ENCODE measurements around the gene ZNF774. TPM values are rescaled to one million over a fixed set of nuclear protein-coding genes. Genes with fewer than 3 reads are reported as not detected.
A peak's percentile ranks its signal among the peaks of the same experiment; 100 is the strongest.
"Not testable (repeated sequence)": the region's sequence is repeated elsewhere in the genome, so short reads cannot be mapped to it uniquely, and the experiment has no call there.

Gene ZNF774
- total RNA-seq, 4 donors from 2014 or later = 0.36 to 1.8 (median 1.1) TPM

DNA sequence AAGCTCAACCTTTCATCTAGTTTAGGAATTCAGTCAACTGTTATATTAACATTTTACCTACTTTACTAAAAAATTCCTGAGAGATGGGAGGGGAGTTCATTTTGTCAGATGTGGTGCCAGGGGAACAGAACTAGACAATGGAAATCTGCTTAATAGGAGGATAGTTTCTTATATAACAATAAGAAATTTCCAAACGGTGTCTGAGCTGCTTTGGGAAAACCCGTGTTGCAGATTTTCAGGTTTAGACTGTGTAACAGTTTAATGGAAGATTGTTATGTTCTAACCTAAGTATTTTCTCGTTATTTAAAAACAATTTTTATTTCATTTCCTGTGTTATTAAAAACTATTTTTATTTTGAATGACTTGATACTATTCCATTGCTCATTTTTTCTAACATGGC, 55.3 kb downstream of the ZNF774 start:
- ATAC-seq (ENCODE audit: low FRiP score) (no peak), DNase-seq (ENCODE audit: low spot score) (no peak)
- TF ChIP-seq, protein P1, sequence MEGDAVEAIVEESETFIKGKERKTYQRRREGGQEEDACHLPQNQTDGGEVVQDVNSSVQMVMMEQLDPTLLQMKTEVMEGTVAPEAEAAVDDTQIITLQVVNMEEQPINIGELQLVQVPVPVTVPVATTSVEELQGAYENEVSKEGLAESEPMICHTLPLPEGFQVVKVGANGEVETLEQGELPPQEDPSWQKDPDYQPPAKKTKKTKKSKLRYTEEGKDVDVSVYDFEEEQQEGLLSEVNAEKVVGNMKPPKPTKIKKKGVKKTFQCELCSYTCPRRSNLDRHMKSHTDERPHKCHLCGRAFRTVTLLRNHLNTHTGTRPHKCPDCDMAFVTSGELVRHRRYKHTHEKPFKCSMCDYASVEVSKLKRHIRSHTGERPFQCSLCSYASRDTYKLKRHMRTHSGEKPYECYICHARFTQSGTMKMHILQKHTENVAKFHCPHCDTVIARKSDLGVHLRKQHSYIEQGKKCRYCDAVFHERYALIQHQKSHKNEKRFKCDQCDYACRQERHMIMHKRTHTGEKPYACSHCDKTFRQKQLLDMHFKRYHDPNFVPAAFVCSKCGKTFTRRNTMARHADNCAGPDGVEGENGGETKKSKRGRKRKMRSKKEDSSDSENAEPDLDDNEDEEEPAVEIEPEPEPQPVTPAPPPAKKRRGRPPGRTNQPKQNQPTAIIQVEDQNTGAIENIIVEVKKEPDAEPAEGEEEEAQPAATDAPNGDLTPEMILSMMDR (IDR thresholded peaks at IDR 0.05) = no peak

DNA sequence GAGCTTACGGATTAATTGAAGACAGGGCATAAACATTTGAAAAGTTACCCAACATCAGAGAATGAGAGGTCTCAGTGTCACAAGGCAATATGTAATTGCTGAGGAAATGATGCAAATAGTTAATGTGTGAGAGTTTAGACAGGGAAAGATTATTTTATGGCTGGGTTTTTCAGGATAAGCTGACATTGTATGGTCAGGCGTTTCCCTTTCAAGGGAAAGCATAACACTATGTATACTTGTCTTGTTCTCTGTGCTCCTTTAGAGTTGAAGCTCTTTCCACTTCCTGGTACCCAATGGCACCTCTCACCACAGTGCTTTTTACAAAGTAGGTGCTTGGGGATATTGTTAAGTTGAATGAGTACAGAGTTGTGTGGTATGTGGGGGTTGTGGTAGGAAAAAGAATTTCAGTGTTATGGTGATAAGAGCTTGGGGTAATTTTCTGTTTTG, 55.8 kb downstream of the ZNF774 start:
- TF ChIP-seq, protein P1 (IDR thresholded peaks at IDR 0.05) = no peak
- ATAC-seq (ENCODE audit: low FRiP score) (peak; percentile 43), DNase-seq (ENCODE audit: low spot score) (no peak)

GRCh38 chr15:90408657-90409056, 56.6 kb downstream of the ZNF774 start:
- TF ChIP-seq, protein P1 (IDR thresholded peaks at IDR 0.05) = no peak
- DNase-seq (ENCODE audit: low spot score) (no peak), ATAC-seq (ENCODE audit: low FRiP score) (no peak)

- ATAC-seq (ENCODE audit: low FRiP score) = not testable (repeated sequence)
Observed at GRCh38 chr15:90409587-90409986, 57.5 kb downstream of the ZNF774 start.

GRCh38 chr15:90410316-90410715, 58.2 kb downstream of the ZNF774 start:
- DNase-seq (ENCODE audit: low spot score); ATAC-seq (ENCODE audit: low FRiP score): not testable (repeated sequence)

More at GRCh38 chr15:90409587-90409986, 57.5 kb downstream of the ZNF774 start:
- not testable (repeated sequence) for DNase-seq (ENCODE audit: low spot score)

GRCh38 chr15:90411176-90411575, 59.1 kb downstream of the ZNF774 start:
- ATAC-seq (ENCODE audit: low FRiP score) (no peak), DNase-seq (ENCODE audit: low spot score) (no peak)
- TF ChIP-seq, protein P1 (IDR thresholded peaks at IDR 0.05) = no peak

Small RNA genes within 50 kb of the gene (small RNA-seq; reads per million reads assigned to genes)
- not detected for gene NDUFA3P4

Other genes starting within 250 kb of the ZNF774 start
- 10 to 100 TPM; 24.9 to 43.7 (median 35.2) TPM for gene IDH2, start 249.8 kb upstream of the ZNF774 start, total RNA-seq
- gene SEMA4B, start 151.0 kb upstream of the ZNF774 start, total RNA-seq = 10 to 100 TPM in 3 of 4 donors, 1 to 10 TPM in 1; 9.3 to 24.4 (median 17.6) TPM
- gene CIB1, start 118.3 kb upstream of the ZNF774 start, total RNA-seq = 10 to 100 TPM; 27.9 to 48.3 (median 34.5) TPM
- gene GDPGP1, start 118.1 kb upstream of the ZNF774 start, total RNA-seq = 1 to 10 TPM; 4.2 to 8.0 (median 5.2) TPM
- not detected for gene TTLL13, start 102.7 kb upstream of the ZNF774 start, total RNA-seq
- 10 to 100 TPM; 55.5 to 81.7 (median 71.6) TPM for gene NGRN, start 86.6 kb upstream of the ZNF774 start, total RNA-seq
- 100 to 1,000 TPM; 220 to 320 (median 295) TPM for gene IQGAP1, start 36.0 kb downstream of the ZNF774 start, total RNA-seq
- 10 to 100 TPM; 31.5 to 52.8 (median 44.3) TPM for gene CRTC3, start 177.6 kb downstream of the ZNF774 start, total RNA-seq